ENCODE data around the gene PRR14.
"Not testable (repeated sequence)": the region's sequence is repeated elsewhere in the genome, so short reads cannot be mapped to it uniquely, and the experiment has no call there.

PRR14 gene

DNA sequence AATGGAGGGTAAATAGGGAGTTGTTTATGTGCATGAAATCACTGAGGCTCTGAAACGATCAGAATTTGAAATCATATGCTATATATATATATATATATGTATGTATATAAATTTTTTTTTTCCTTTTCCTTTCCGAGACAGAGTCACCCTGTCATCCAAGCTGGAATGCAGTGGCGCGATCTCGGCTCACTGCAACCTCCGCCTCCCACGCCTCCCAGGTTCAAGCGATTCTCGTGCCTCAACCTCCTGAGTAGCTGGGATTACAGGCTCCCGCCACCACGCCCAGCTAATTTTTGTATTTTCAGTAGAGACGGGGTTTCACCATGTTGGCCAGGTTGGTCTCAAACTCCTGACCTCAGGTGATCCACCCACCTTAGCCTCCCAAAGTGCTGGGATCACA is 52.3 kb downstream of the PRR14 start:
- DNase-seq; in situ Hi-C loops (cut with HindIII; ENCODE audit: low pct_ligation_motif_present, low pct_unique_long_range_greater_than_20kb, low sequenced_read_pairs): not testable (repeated sequence)

DNA sequence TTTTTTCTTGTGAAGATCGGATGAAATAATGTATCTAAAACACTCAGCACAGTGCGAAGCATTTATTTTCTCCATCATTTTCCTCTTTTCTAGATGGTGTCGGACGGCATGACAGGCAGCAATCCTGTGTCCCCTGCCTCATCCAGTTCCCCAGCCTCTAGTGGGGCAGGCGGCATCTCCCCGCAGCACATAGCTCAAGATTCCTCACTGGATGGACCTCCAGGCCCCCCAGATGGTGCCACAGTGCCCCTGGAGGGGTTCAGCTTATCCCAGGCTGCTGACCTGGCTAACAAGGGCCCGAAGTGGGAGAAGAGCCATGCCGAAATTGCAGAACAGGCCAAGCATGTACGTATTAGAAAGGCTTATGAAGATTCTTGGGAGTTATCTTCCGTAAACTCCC is 53.2 kb downstream of the PRR14 start:
- no peak for DNase-seq
- in situ Hi-C loops (cut with HindIII; ENCODE audit: low pct_ligation_motif_present, low pct_unique_long_range_greater_than_20kb, low sequenced_read_pairs), result no loop called here

Measured in ACHN (cell line).